AG04449 (cell line): ENCODE measurements around the gene PRKCE.
A peak's percentile ranks its signal among the peaks of the same experiment; 100 is the strongest.

Experiments
- CTCF ChIA-PET: fragments of 350-600 bp; formaldehyde crosslinking; extraction: SDS; loops from one replicate; lab custom pipeline; 2021; ENCODE audit warnings: antibody characterized with exemption; lab: Yijun Ruan, JAX
- POLR2A ChIA-PET: fragments of 400-600, 350-600 bp; formaldehyde crosslinking; extraction: SDS; loops from one replicate; lab custom pipeline; 2020; ENCODE audit warnings: antibody characterized with exemption, inconsistent platforms; lab: Yijun Ruan, JAX
- DNase-seq: peaks from one replicate; pipeline ENCODE4 v3.0.0-alpha.2; 2010; ENCODE audit warnings: low read depth, low spot score
- H3K4me3 ChIP-seq: 2 replicates; pipeline ENCODE4 v1.5.1; 2011; ENCODE audit warnings: low read depth, mild to moderate bottlenecking, control low read depth, low read length
- CTCF ChIP-seq: IDR thresholded peaks from one replicate; pipeline ENCODE4 v1.5.1; 2011; ENCODE audit warnings: mild to moderate bottlenecking, moderate library complexity, low read length, control low read depth, inconsistent platforms; ENCODE audit not compliant: insufficient read depth; ENCODE audit errors: missing control alignments

PRKCE gene

GRCh38 chr2:45610281-45611019 lies 41.0 kb upstream of the PRKCE start:
- ChIA-PET CTCF (interaction anchor here (0.6 to 1.8 kb wide), 5 partner anchors 27 to 170 kb away, joined by 3 to 4 read pairs (median 3); no protein-coding TSS in a partner anchor), POLR2A (no interaction called here)
- H3K4me3 ChIP-seq, result peak overlapping the region; percentile 78
- TF ChIP-seq CTCF, result peak; percentile 25
- DNase-seq, result no peak

GRCh38 chr2:45611020-45611859 lies 40.2 kb upstream of the PRKCE start, which contains the start of gene SRBD1:
Gene SRBD1 (minus strand): TSS chr2:45611267. CDS start chr2:45605441, 5,826 bp downstream.
- ChIA-PET POLR2A (no interaction called here), CTCF (interaction anchor here (0.6 to 1.8 kb wide), 5 partner anchors 27 to 169 kb away, joined by 3 to 4 read pairs (median 3); no protein-coding TSS in a partner anchor)
- peak within 1 kb of the TSS; percentile 78 for H3K4me3 ChIP-seq

DNA sequence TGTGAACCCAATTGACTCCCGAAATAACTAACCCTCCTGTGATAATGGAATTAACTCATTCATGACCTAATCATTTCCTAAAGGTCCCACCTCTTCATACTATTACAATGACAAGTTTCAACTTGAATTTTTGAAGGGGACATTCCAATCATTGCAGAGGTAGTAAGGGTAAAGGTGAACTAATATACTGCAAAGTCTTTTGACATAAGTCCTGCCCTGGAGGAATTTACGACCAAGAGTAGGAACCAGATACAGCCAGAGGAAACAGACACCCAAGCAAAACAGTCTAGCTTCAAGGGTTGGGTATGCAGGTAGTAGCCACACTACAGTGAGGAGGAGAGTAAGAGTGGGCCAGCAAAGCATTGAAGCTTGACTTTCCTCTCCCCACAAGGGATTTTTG lies 39.2 kb upstream of the PRKCE start:
- ChIA-PET CTCF (no interaction called here), POLR2A (no interaction called here)
- H3K4me3 ChIP-seq, result no peak overlapping the region
- TF ChIP-seq CTCF, result no peak
- DNase-seq, result no peak

More at GRCh38 chr2:45611020-45611859, 40.2 kb upstream of the PRKCE start, which contains the start of gene SRBD1:
- no peak for TF ChIP-seq CTCF
- DNase-seq, result no peak

DNA sequence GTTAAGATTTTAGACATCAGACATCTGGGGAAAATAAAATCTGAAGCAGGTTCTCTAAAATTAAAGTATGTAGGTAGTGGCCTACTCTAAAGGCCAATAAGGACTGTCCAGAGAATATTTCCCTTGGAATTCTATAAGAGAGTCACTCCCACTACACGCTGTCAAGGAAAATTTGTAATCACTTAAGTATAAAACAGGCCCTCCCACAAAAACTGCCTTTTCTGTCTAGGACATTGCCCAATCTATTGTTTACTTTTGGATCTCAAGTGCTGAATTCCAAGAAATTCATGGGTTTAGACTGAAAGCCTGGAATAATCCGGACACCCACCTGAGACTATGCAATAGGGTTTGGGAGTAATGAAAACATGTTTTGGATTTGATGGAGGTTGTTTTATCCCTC lies 38.7 kb upstream of the PRKCE start:
- POLR2A ChIA-PET, result no interaction called here
- no peak for TF ChIP-seq CTCF

DNA sequence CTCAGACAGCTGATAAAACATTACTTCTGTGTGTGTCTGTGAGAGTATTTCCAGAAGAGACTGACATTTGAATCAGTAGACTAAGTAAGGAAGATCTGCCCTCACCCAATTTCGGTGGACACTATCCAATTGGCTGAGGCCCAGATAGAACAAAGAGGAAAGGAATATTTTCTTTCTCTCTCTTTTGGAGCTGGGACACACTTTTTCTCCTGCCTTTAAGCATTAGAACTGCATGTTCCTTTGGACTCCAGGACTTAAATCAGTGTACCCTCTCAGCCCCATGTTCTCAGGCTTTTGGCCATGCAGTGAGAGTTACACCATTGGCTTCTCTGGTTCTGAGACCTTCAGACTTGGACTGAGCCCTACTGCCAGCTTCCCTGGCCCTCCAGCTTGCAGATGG lies 37.1 kb upstream of the PRKCE start:
- DNase-seq, result no peak
- TF ChIP-seq CTCF, result no peak
- ChIA-PET POLR2A (no interaction called here), CTCF (no interaction called here)
- no peak overlapping the region for H3K4me3 ChIP-seq

More for the DNA sequence above, 38.7 kb upstream of the PRKCE start:
- no peak for DNase-seq
- CTCF ChIA-PET, result interaction anchor here (0.9 kb wide), 2 partner anchors 26 to 323 kb away, joined by 3 to 4 read pairs; no protein-coding TSS in a partner anchor
- H3K4me3 ChIP-seq, result no peak overlapping the region
